DMS53 treated with DMSO at 0.1 percent for 48 hours (cell line): ENCODE data around the gene PCDHGA7.
"Not testable (repeated sequence)": the region's sequence is repeated elsewhere in the genome, so short reads cannot be mapped to it uniquely, and the experiment has no call there.

Source experiments
- DNase-seq: peaks from one replicate; lab custom pipeline; 2025; ENCODE audit not compliant: unreplicated experiment; lab: John Stamatoyannopoulos, UW

Gene PCDHGA7

DNA sequence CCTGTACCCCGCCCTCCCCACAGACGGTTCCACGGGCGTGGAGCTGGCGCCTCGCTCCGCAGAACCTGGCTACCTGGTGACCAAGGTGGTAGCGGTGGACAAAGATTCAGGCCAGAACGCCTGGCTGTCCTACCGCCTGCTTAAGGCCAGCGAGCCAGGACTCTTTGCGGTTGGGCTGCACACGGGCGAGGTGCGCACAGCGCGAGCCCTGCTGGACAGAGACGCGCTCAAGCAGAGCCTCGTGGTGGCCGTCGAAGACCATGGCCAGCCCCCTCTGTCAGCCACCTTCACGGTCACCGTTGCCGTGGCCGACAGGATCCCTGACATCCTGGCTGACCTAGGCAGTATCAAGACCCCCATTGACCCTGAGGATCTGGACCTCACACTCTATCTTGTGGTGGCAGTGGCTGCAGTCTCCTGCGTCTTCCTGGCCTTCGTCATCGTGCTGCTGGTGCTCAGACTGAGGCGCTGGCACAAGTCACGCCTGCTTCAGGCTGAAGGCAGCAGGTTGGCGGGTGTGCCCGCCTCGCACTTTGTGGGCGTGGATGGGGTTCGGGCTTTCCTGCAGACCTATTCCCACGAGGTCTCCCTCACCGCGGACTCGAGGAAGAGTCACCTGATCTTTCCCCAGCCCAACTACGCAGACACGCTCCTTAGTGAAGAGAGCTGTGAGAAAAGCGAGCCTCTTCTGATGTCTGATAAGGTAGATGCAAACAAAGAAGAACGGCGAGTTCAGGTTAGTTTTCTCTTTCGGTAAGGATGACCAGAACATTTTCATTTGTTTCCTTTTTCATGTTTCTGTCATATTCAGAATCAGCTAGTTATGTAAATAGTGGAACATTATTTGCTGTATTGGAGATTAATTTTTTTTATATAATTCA, 16.3 kb upstream of the PCDHGA7 start:
- DNase-seq: no peak

- DNase-seq: peak; percentile 10
These were observed 12.3 kb upstream of the PCDHGA7 start, which contains the start of gene PCDHGB3 for GRCh38 chr5:141369994-141370848. Gene PCDHGB3, plus strand, starts transcription at chr5:141370242. Its CDS starts 153 bp downstream, at chr5:141370395.

- DNase-seq: no peak
These were observed 10.7 kb upstream of the PCDHGA7 start for GRCh38 chr5:141371572-141372475.

DNA sequence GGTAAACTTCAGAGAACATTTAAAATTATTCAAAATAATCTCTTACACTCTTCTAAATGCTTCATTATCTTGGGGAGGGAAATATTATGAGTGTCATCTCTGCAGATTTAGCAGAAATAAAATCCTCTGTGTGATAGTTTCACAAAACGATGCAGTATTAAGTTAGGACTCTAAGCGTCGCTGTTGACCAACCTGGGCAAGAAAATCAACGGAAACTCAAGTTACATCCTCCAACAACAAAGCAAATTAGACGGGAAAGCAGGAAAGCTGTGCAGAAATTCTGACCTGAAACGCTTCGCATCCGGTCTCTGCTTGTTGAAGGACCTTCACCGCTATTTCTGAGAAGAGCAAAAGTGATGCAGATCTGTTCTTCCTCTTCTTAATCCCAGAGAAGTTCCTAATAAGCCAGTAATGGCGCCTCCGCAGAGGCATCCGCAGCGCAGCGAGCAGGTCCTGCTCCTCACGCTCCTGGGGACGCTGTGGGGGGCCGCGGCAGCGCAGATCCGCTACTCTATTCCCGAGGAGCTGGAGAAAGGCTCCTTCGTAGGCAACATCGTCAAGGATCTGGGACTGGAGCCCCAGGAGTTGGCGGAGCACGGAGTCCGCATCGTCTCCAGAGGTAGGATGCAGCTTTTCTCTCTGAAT, 8.7 kb upstream of the PCDHGA7 start, which contains the start of gene PCDHGA6:
TSS of gene PCDHGA6 (plus strand) at position 219 of the 645 bp plus-strand sequence. CDS start at position 412, 193 bp downstream.
- DNase-seq: peak; percentile 12

DNA sequence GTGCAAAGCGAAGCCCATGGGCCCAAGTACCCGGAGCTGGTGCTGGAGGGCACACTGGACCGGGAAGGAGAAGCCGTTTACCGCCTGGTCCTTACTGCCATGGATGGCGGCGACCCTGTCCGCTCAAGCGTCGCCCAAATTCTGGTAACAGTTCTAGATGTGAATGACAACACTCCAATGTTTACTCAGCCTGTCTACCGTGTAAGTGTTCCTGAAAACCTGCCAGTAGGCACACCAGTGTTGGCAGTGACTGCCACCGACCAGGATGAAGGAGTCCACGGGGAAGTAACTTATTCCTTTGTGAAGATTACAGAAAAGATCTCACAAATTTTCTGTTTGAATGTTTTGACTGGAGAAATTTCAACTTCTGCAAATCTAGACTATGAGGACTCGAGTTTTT, 7.9 kb upstream of the PCDHGA7 start:
- no peak for DNase-seq

DNA sequence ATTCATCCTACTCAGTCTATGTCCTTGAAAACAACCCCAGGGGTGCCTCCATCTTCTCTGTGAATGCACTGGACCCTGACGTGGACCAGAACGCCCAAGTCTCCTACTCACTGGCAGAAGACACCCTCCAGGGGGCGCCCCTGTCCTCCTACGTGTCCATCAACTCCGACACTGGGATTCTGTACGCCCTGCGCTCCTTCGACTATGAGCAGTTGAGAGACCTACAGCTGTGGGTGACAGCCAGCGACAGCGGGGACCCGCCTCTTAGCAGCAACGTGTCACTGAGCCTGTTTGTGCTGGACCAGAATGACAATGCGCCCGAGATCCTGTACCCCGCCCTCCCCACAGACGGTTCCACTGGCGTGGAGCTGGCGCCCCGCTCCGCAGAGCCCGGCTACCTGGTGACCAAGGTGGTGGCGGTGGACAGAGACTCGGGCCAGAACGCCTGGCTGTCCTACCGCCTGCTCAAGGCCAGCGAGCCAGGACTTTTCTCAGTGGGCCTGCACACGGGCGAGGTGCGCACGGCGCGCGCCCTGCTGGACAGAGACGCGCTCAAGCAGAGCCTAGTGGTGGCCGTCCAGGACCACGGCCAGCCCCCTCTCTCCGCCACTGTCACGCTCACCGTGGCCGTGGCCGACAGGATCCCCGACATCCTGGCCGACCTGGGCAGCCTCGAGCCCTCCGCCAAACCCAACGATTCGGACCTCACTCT, 6.9 kb upstream of the PCDHGA7 start:
- not testable (repeated sequence) for DNase-seq

- DNase-seq: no peak
These were observed 803 bp downstream of the PCDHGA7 start for GRCh38 chr5:141383345-141383744.

DNA sequence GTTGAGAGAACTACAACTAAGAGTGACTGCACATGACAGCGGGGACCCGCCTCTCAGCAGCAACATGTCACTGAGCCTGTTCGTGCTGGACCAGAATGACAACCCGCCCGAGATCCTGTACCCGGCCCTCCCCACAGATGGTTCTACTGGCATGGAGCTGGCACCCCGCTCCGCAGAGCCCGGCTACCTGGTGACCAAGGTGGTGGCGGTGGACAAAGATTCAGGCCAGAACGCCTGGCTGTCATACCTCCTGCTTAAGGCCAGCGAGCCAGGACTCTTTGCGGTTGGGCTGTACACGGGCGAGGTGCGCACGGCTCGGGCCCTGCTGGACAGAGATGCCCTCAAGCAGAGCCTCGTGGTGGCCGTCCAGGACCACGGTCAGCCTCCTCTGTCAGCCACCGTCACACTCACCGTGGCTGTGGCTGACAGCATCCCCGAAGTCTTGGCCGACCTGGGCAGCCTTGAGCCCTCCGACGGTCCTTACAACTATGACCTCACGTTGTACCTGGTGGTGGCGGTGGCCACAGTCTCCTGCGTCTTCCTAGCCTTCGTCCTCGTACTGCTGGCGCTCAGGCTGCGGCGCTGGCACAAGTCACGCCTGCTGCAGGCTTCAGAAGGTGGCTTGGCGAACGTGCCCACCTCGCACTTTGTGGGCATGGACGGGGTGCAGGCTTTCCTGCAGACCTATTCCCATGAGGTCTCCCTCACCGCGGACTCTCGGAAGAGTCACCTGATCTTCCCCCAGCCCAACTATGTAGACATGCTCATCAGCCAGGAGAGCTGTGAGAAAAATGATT, 2.1 kb downstream of the PCDHGA7 start:
- DNase-seq: no peak

GRCh38 chr5:141387557-141388311, 5.2 kb downstream of the PCDHGA7 start, which contains the start of gene PCDHGB4:
Gene PCDHGB4, plus strand, starts transcription at chr5:141387698. Its CDS starts 187 bp downstream, at chr5:141387885.
- peak; percentile 59 for DNase-seq

GRCh38 chr5:141388661-141389060, 6.1 kb downstream of the PCDHGA7 start:
- DNase-seq: no peak

GRCh38 chr5:141389153-141390042, 6.9 kb downstream of the PCDHGA7 start:
- DNase-seq: no peak

DNA sequence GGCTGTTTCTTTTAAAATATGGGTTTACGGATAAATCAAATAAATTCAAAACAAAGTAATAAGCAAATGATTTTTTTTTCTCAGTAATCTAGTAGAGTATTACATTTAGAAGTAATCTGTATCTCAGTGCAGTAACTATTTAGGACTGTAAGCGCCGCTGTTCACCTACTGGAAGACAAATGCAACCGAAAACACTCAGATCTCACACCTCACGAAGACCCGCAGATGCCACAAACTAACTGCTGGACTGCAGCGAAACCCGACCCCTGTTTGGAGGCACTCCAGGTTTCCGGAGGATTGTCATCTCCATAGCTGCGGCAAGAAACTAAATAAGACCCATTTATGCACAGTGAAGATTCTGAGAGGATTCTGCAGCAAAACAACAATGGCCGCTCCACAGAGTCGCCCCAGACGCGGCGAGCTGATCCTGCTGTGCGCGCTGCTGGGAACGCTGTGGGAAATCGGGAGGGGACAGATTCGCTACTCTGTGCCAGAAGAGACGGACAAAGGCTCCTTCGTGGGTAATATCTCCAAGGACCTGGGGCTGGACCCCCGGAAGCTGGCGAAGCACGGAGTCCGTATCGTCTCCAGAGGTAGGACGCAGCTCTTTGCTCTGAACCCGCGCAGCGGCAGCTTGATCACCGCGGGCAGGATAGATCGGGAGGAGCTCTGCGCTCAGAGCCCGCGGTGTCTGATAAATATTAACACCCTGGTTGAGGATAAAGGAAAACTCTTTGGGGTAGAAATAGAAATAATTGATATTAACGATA, 10.1 kb downstream of the PCDHGA7 start, which contains the start of gene PCDHGA8:
TSS of gene PCDHGA8 (plus strand) at position 205 of the 770 bp plus-strand sequence. CDS start at position 386, 181 bp downstream.
- DNase-seq: no peak

DNA sequence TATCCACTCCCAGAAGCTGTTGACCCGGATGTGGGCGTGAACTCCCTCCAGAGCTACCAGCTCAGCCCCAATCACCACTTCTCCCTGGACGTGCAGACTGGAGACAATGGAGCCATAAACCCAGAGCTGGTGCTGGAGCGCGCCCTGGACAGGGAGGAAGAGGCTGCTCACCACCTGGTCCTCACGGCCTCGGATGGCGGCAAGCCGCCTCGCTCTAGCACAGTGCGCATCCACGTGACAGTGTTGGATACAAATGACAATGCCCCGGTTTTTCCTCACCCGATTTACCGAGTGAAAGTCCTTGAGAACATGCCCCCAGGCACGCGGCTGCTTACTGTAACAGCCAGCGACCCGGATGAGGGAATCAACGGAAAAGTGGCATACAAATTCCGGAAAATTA, 10.7 kb downstream of the PCDHGA7 start:
- DNase-seq: no peak

- DNase-seq: not testable (repeated sequence)
These were observed 12.1 kb downstream of the PCDHGA7 start for GRCh38 chr5:141394401-141395187.
